H1 (cell line): ENCODE measurements around the gene CTNNA3. TPM values are rescaled to one million over a fixed set of nuclear protein-coding genes. Genes with fewer than 3 reads are reported as not detected.

Source experiments
- CTCF ChIA-PET: fragments of 300-600 bp; sonication (Branson Sonifier 250); formaldehyde crosslinking; loops from one replicate; lab custom pipeline; 2021; ENCODE audit not compliant: partially characterized antibody; lab: Charles Lee
- POLR2A ChIA-PET: fragments of 300-600 bp; sonication (Branson Sonifier 250); formaldehyde crosslinking; loops from one replicate; lab custom pipeline; 2021; ENCODE audit warnings: inconsistent platforms; ENCODE audit not compliant: partially characterized antibody; lab: Charles Lee
- DNase-seq, 2 experiments: peaks; one replicate each; pipeline versions ENCODE4 v3.0.0 to v3.0.0-alpha.2; 2010 to 2022; ENCODE audit warnings: low spot score in 2 of 2, low read depth in 1 of 2, mixed read lengths in 1 of 2
- FAIRE-seq: peaks from 2 replicates; lab custom pipeline; 2011; peaks lifted over from hg19 to GRCh38; lab: Jason Lieb, UNC
- H2AFZ ChIP-seq: 2 replicates; pipeline ENCODE4 v1.8.1; 2012; ENCODE audit warnings: low read length, inconsistent platforms
- H2AK5ac ChIP-seq: 2 replicates; pipeline ENCODE4 v1.6.1; 2013; ENCODE audit warnings: low read depth, low read length
- H2BK120ac ChIP-seq: replicated peaks from 2 replicates; pipeline ENCODE3; 2013; ENCODE audit warnings: low read depth, low read length, inconsistent platforms
- H2BK12ac ChIP-seq: 2 replicates; pipeline ENCODE4 v1.6.1; 2013; ENCODE audit warnings: low read depth, low read length
- H2BK15ac ChIP-seq: 2 replicates; pipeline ENCODE4 v1.6.1; 2013; ENCODE audit warnings: low read length
- H2BK20ac ChIP-seq: 2 replicates; pipeline ENCODE4 v1.6.1; 2013; ENCODE audit warnings: low read length
- H2BK5ac ChIP-seq: 2 replicates; pipeline ENCODE4 v1.6.1; 2013; ENCODE audit warnings: low read depth, low read length
- H3K14ac ChIP-seq: 2 replicates; pipeline ENCODE4 v1.6.1; 2013; ENCODE audit warnings: inconsistent platforms; ENCODE audit not compliant: insufficient read length
- H3K18ac ChIP-seq: 2 replicates; pipeline ENCODE4 v1.6.1; 2013; ENCODE audit warnings: low read length; ENCODE audit errors: extremely low read depth
- H3K23ac ChIP-seq: 2 replicates; pipeline ENCODE4 v1.6.1; 2013; ENCODE audit warnings: inconsistent platforms; ENCODE audit not compliant: insufficient read length
- H3K23me2 ChIP-seq: 2 replicates; pipeline ENCODE4 v1.6.1; 2013; ENCODE audit warnings: low read depth, low read length
- H3K27ac ChIP-seq: 2 replicates; pipeline ENCODE4 v1.6.1; 2011; ENCODE audit warnings: low read depth, low read length, inconsistent platforms
- H3K27me3 ChIP-seq, 4 experiments: replicated peaks in 1 of 4; 1 replicate in 1 of 4; 2 replicates in 3 of 4; pipeline versions ENCODE4 v1.6.1 to v1.8.1; 2011 to 2013; ENCODE audit warnings: low read length in 3 of 4, mild to moderate bottlenecking in 3 of 4, inconsistent platforms in 2 of 4, mixed read lengths in 2 of 4, moderate library complexity in 1 of 4; ENCODE audit not compliant: control insufficient read depth in 3 of 4, insufficient read depth in 3 of 4; ENCODE audit errors: extremely low read depth in 1 of 4
- H3K36me3 ChIP-seq, 4 experiments: 2 replicates each; pipeline versions ENCODE4 v1.6.1 to v1.8.1; 2011 to 2013; ENCODE audit warnings: mild to moderate bottlenecking in 4 of 4, low read length in 3 of 4, moderate library complexity in 2 of 4, control low read depth in 1 of 4, inconsistent platforms in 1 of 4; ENCODE audit not compliant: insufficient read depth in 4 of 4, control insufficient read depth in 2 of 4
- H3K4ac ChIP-seq: replicated peaks from 2 replicates; pipeline ENCODE3; 2013; ENCODE audit warnings: low read length, low read depth, mixed read lengths, inconsistent platforms; ENCODE audit not compliant: insufficient read length
- H3K4me1 ChIP-seq, 4 experiments: replicated peaks in 1 of 4; 1 replicate in 1 of 4; 2 replicates in 3 of 4; pipeline versions ENCODE4 v1.6.1 to v1.8.1; 2011 to 2013; ENCODE audit warnings: low read length in 3 of 4, inconsistent platforms in 2 of 4, mixed read lengths in 1 of 4; ENCODE audit not compliant: insufficient read depth in 4 of 4, control insufficient read depth in 3 of 4
- H3K4me2 ChIP-seq, 2 experiments: 2 replicates each; pipeline versions ENCODE4 v1.6.1 to v1.8.1; 2011 to 2013; ENCODE audit warnings: low read depth in 2 of 2, low read length in 2 of 2, control low read depth in 1 of 2, inconsistent platforms in 1 of 2, mild to moderate bottlenecking in 1 of 2; ENCODE audit not compliant: insufficient read depth in 1 of 2
- H3K4me3 ChIP-seq, 4 experiments: fragments of 200-600, 300-600 bp in 1 of 4; sonication (generic), shearing (Covaris generic), sonication (Bioruptor Twin) in 1 of 4; 2 replicates each; pipeline versions ENCODE4 v1.5.1 to v1.8.1; 2011 to 2016; ENCODE audit warnings: low read length in 4 of 4, low read depth in 3 of 4, control low read depth in 2 of 4, inconsistent platforms in 2 of 4, mild to moderate bottlenecking in 2 of 4, mixed read lengths in 1 of 4, moderate library complexity in 1 of 4; ENCODE audit not compliant: insufficient read depth in 2 of 4; ENCODE audit errors: extremely low read depth in 1 of 4
- H3K56ac ChIP-seq: replicated peaks from 2 replicates; pipeline ENCODE3; 2013; ENCODE audit warnings: low read depth, mild to moderate bottlenecking, mixed read lengths, low read length, inconsistent platforms; ENCODE audit not compliant: insufficient read length
- H3K79me1 ChIP-seq: 2 replicates; pipeline ENCODE4 v1.6.1; 2013; ENCODE audit warnings: low read depth, low read length, control low read depth
- H3K79me2 ChIP-seq, 2 experiments: 2 replicates each; pipeline versions ENCODE4 v1.6.1 to v1.8.1; 2012 to 2013; ENCODE audit warnings: low read length in 2 of 2, mild to moderate bottlenecking in 2 of 2, inconsistent platforms in 1 of 2; ENCODE audit not compliant: insufficient read depth in 2 of 2, control insufficient read depth in 1 of 2
- H3K9ac ChIP-seq, 4 experiments: replicated peaks in 1 of 4; 1 replicate in 1 of 4; 2 replicates in 3 of 4; pipeline versions ENCODE4 v1.6.1 to v1.8.1; 2011 to 2013; ENCODE audit warnings: low read depth in 3 of 4, low read length in 3 of 4, control low read depth in 2 of 4, mild to moderate bottlenecking in 2 of 4, moderate library complexity in 2 of 4, inconsistent platforms in 1 of 4; ENCODE audit errors: extremely low read depth in 1 of 4
- H3K9me3 ChIP-seq, 2 experiments: 2 replicates each; pipeline versions ENCODE4 v1.6.1 to v1.8.1; 2012 to 2013; ENCODE audit warnings: mild to moderate bottlenecking in 2 of 2, moderate library complexity in 2 of 2, control low read depth in 1 of 2, inconsistent platforms in 1 of 2, low read depth in 1 of 2, low read length in 1 of 2, mixed read lengths in 1 of 2; ENCODE audit not compliant: insufficient read depth in 2 of 2
- H4K20me1 ChIP-seq, 2 experiments: replicated peaks in 1 of 2; 2 replicates each; pipeline versions ENCODE3 to v1.8.1; 2011 to 2013; ENCODE audit warnings: inconsistent platforms in 2 of 2, low read length in 2 of 2, mild to moderate bottlenecking in 1 of 2; ENCODE audit not compliant: insufficient read depth in 2 of 2, control insufficient read depth in 1 of 2
- H4K5ac ChIP-seq: 2 replicates; pipeline ENCODE4 v1.6.1; 2013; ENCODE audit warnings: low read length, low read depth, mixed read lengths, inconsistent platforms; ENCODE audit not compliant: insufficient read length
- H4K8ac ChIP-seq: 2 replicates; pipeline ENCODE4 v1.8.0; 2013; ENCODE audit warnings: mild to moderate bottlenecking, moderate library complexity, low read length, inconsistent platforms; ENCODE audit not compliant: insufficient read depth; ENCODE audit errors: extremely low read depth
- H4K91ac ChIP-seq: replicated peaks from 2 replicates; pipeline ENCODE3; 2013; ENCODE audit warnings: low read length, mixed read lengths, inconsistent platforms; ENCODE audit not compliant: insufficient read length
- BCL11A ChIP-seq, 2 experiments: IDR thresholded peaks; one replicate each; pipeline ENCODE4 v1.6.1; 2011; ENCODE audit warnings: low read depth in 2 of 2, low read length in 2 of 2, mild to moderate bottlenecking in 2 of 2
- E2F6 ChIP-seq: IDR thresholded peaks from 2 replicates; pipeline ENCODE4 v1.6.1; 2012; ENCODE audit warnings: inconsistent platforms
- EGR1 ChIP-seq: IDR thresholded peaks from 2 replicates; pipeline ENCODE4 v1.6.1; 2011; ENCODE audit warnings: low read depth, low read length, borderline replicate concordance
- FOSL1 ChIP-seq: IDR thresholded peaks from 2 replicates; pipeline ENCODE4 v1.6.1; 2011; ENCODE audit warnings: mild to moderate bottlenecking, low read depth, low read length, moderate library complexity; ENCODE audit not compliant: insufficient read depth
- GABPA ChIP-seq: IDR thresholded peaks from 2 replicates; pipeline ENCODE4 v1.6.1; 2011; ENCODE audit warnings: mild to moderate bottlenecking, low read length, moderate library complexity, borderline replicate concordance; ENCODE audit not compliant: insufficient read depth
- KDM1A ChIP-seq: fragments of 200-600, 300-600 bp; sonication (generic); IDR thresholded peaks from 2 replicates; pipeline ENCODE4 v1.7.1; 2016; ENCODE audit warnings: mild to moderate bottlenecking, low read length, borderline replicate concordance
- POLR2AphosphoS5 ChIP-seq: IDR thresholded peaks from 2 replicates; pipeline ENCODE4 v1.6.1; 2011; ENCODE audit warnings: low read depth, low read length
- SAP30 ChIP-seq: fragments of 300-600 bp; sonication (generic); IDR thresholded peaks from 2 replicates; pipeline ENCODE4 v1.7.1; 2012; ENCODE audit warnings: low read length, moderate library complexity, mild to moderate bottlenecking, inconsistent platforms; ENCODE audit not compliant: insufficient read depth, insufficient replicate concordance
- TEAD4 ChIP-seq: IDR thresholded peaks from 2 replicates; pipeline ENCODE4 v1.6.1; 2012; ENCODE audit warnings: low read depth, low read length, inconsistent platforms, mixed read lengths
- WGBS, 2 experiments: shearing (Covaris generic) in 1 of 2; methylation state at CpG; one replicate each; pipeline versions ENCODE4 v1.1.6 to v1.1.7; 2013 to 2015; ENCODE audit warnings: low lambda C conversion rate in 2 of 2, mixed read lengths in 2 of 2, inconsistent platforms in 1 of 2, low coverage in 1 of 2, missing lambda C conversion rate in 1 of 2; ENCODE audit not compliant: insufficient replicate concordance in 2 of 2, insufficient coverage in 1 of 2, insufficient read length in 1 of 2; ENCODE audit errors: extremely low coverage in 1 of 2, missing lambda C conversion rate in 1 of 2; 5-methylcytosine and 5-hydroxymethylcytosine counted together
- polyA plus RNA-seq, 7 experiments: library from polyadenylated mRNA; depleted of rRNA in 3 of 7; stranded (reverse) in 5 of 7; unstranded in 2 of 7; fragments of >200 nt in 5 of 7; fragments of 200-250 nt in 2 of 7; gene quantifications; 1 replicate in 5 of 7; 2 replicates in 1 of 7; 4 replicates in 1 of 7; pipeline versions ENCODE4 v1.2.1 to v1.2.3, GENCODE V29; 2011 to 2013; ENCODE audit warnings: missing spikeins in 2 of 7, mixed read lengths in 2 of 7
- total RNA-seq: library from RNA; stranded (reverse); fragmentation: NEBNext Ultra II Directional; extraction: Animal tissue kit (Norgen Biotek cat#: 25700); gene quantifications from 2 replicates; pipeline ENCODE4 v1.2.1, GENCODE V29; 2021

The CTNNA3 gene
- total and polyA plus RNA-seq, 2 of the 8 experiments (the other 6 are each of a cell fraction or from before 2014, with no cell fraction given) = 1.3 to 1.5 TPM

GRCh38 chr10:66940965-66941364 is 755.0 kb downstream of the CTNNA3 start:
- H3K23me2 ChIP-seq = 0 out of 2 replicates have a peak, but pooled peaks cover 2% of the 10 kb centered on the region
- H4K5ac ChIP-seq = no peak overlapping the region
- H3K18ac ChIP-seq = no peak overlapping the region
- no peak overlapping the region for H3K4me3 ChIP-seq
- no peak overlapping the region for H4K8ac ChIP-seq
- H2BK20ac ChIP-seq = no peak overlapping the region
- H2BK12ac ChIP-seq = no peak overlapping the region
- H2BK5ac ChIP-seq = no peak overlapping the region
- no peak overlapping the region for H3K4ac ChIP-seq
- H3K14ac ChIP-seq = no peak overlapping the region
- no peak overlapping the region for H4K91ac ChIP-seq
- POLR2A ChIA-PET = no interaction called here
- no peak overlapping the region for H3K9ac ChIP-seq
- H2AFZ ChIP-seq = no peak overlapping the region
- H2BK120ac ChIP-seq = no peak overlapping the region
- H4K20me1 ChIP-seq = peaks cover 0 to 1% of the 10 kb centered on the region in 2 experiments
- no peak overlapping the region for H3K4me2 ChIP-seq
- FAIRE-seq (no peak), DNase-seq (no peak)
- 91% methylated on average over 3 of the region's 3 CpGs; no CpG with 5 or more reads in 1 of the 2 experiments for WGBS, 2 experiments
- H3K56ac ChIP-seq = no peak overlapping the region
- H2BK15ac ChIP-seq = no peak overlapping the region
- no peak overlapping the region for H3K27ac ChIP-seq
- no peaks in the 10 kb centered on the region for H3K27me3 ChIP-seq
- H3K79me2 ChIP-seq = no peaks in the 10 kb centered on the region
- H3K23ac ChIP-seq = no peak overlapping the region
- H3K36me3 ChIP-seq = no peaks in the 10 kb centered on the region
- CTCF ChIA-PET = interaction anchor here (0.6 to 1.2 kb wide), 3 partner anchors 13 to 1567 kb away, joined by 3 to 4 read pairs (median 4); no protein-coding TSS in a partner anchor
- no peaks in the 10 kb centered on the region for H3K79me1 ChIP-seq
- no peak overlapping the region for H2AK5ac ChIP-seq
- no peaks in the 10 kb centered on the region for H3K9me3 ChIP-seq
- no peaks in the 10 kb centered on the region for H3K4me1 ChIP-seq
- TF ChIP-seq GABPA (no peak), E2F6 (no peak), FOSL1 (no peak), BCL11A (IDR thresholded peaks at IDR 0.05; ENCODE audit: low read depth in 2 of 2, low read length in 2 of 2) (no peak), EGR1 (no peak), TEAD4 (no peak), KDM1A (no peak), SAP30 (no peak), POLR2AphosphoS5 (no peak)
